NCI-H2029 treated with DMSO at 0.1 percent for 48 hours (cell line): Measurements from ENCODE around the gene CALU.

ENCODE experiments used
- DNase-seq: peaks from one replicate; lab custom pipeline; 2025; lab: John Stamatoyannopoulos, UW

CALU gene

GRCh38 chr7:128739048-128739962 lies at the start of gene CALU:
TSS of gene CALU (plus strand) at chr7:128739359. CDS start at chr7:128748584, 9,225 bp downstream.
- peak; percentile 78 for DNase-seq

- no peak for DNase-seq
These were observed 47.9 kb upstream of the CALU start for GRCh38 chr7:128691227-128691626.

GRCh38 chr7:128692623-128693270 lies 46.4 kb upstream of the CALU start:
- no peak for DNase-seq

- DNase-seq = no peak
These were observed 45.7 kb upstream of the CALU start for GRCh38 chr7:128693373-128694015.

GRCh38 chr7:128694738-128695137 lies 44.4 kb upstream of the CALU start:
- no peak for DNase-seq

- DNase-seq = no peak
These were observed 41.8 kb upstream of the CALU start for GRCh38 chr7:128697302-128697905.

GRCh38 chr7:128699196-128699712 lies 39.9 kb upstream of the CALU start:
- DNase-seq = no peak

GRCh38 chr7:128699895-128700294 lies 39.3 kb upstream of the CALU start:
- no peak for DNase-seq

- DNase-seq = no peak
These were observed 37.9 kb upstream of the CALU start for GRCh38 chr7:128701062-128701785.

GRCh38 chr7:128703609-128704241 lies 35.4 kb upstream of the CALU start:
- no peak for DNase-seq

GRCh38 chr7:128705891-128706333 lies 33.2 kb upstream of the CALU start:
- no peak for DNase-seq

GRCh38 chr7:128707752-128708151 lies 31.4 kb upstream of the CALU start:
- DNase-seq = no peak

GRCh38 chr7:128708235-128708634 lies 30.9 kb upstream of the CALU start:
- DNase-seq = no peak

- no peak for DNase-seq
These were observed 30.3 kb upstream of the CALU start for GRCh38 chr7:128708824-128709223.

GRCh38 chr7:128710481-128710880 lies 28.7 kb upstream of the CALU start:
- DNase-seq = no peak

- DNase-seq = no peak
These were observed 25.4 kb upstream of the CALU start for GRCh38 chr7:128713794-128714193.

- no peak for DNase-seq
These were observed 24.3 kb upstream of the CALU start for GRCh38 chr7:128714701-128715495.

- no peak for DNase-seq
These were observed 20.1 kb upstream of the CALU start for GRCh38 chr7:128718967-128719642.

GRCh38 chr7:128721376-128721775 lies 17.8 kb upstream of the CALU start:
- no peak for DNase-seq
